K562 (cell line): ENCODE results near the gene DGCR2. TPM values are rescaled to one million over a fixed set of nuclear protein-coding genes. Genes with fewer than 3 reads are reported as not detected.

ENCODE experiments used
- ATAC-seq: fragments of 200-7000 bp; cut with Tn5 transposase; 3 replicates; pipeline ENCODE4 v1.9.1; 2020; ENCODE audit warnings: moderate library complexity
- BruUV-seq: library from RNA; stranded (reverse); fragments of 400-500 nt; replicated peaks from 2 replicates; lab custom pipeline; 2021; lab: Mats Ljungman, UMichigan
- CTCF ChIA-PET: fragments of 300-600 bp; formaldehyde crosslinking; extraction: SDS; loops from one replicate; lab custom pipeline; 2021; ENCODE audit warnings: low intra/inter-chr PET ratio; lab: Yijun Ruan, JAX
- POLR2A ChIA-PET: fragments of 300-600, 350-650 bp; sonication (Branson Sonifier 250); formaldehyde crosslinking; extraction: SDS; loops from one replicate; lab custom pipeline; 2021; ENCODE audit warnings: antibody characterized with exemption, inconsistent platforms; lab: Yijun Ruan, JAX
- DNase-seq, 4 experiments: peaks; one replicate each; pipeline versions ENCODE4 v3.0.0 to v3.0.0-alpha.2; 2011 to 2018; ENCODE audit warnings: low spot score in 3 of 4, mixed read lengths in 3 of 4; ENCODE audit errors: extremely low read depth in 1 of 4
- FAIRE-seq: peaks from 2 replicates; lab custom pipeline; 2011; peaks lifted over from hg19 to GRCh38; lab: Jason Lieb, UNC
- H2AFZ ChIP-seq: 2 replicates; pipeline ENCODE4 v1.6.0; 2011; ENCODE audit warnings: low read depth, low read length, control low read depth, inconsistent platforms
- H3K27ac ChIP-seq: fragments of 200-600 bp; 3 replicates; pipeline ENCODE4 v1.8.0; 2011; ENCODE audit warnings: low read depth, mild to moderate bottlenecking, control low read depth, inconsistent platforms, low read length, moderate library complexity, mixed read lengths; ENCODE audit errors: extremely low read depth
- H3K27me3 ChIP-seq, 2 experiments: fragments of 300-600 bp in 1 of 2; 2 replicates in 1 of 2; 3 replicates in 1 of 2; pipeline versions ENCODE4 v1.6.0 to v1.8.0; 2011; ENCODE audit warnings: inconsistent platforms in 2 of 2, low read length in 2 of 2, mild to moderate bottlenecking in 1 of 2, mixed read lengths in 1 of 2, moderate library complexity in 1 of 2; ENCODE audit not compliant: control insufficient read depth in 2 of 2, insufficient read depth in 2 of 2
- H3K36me3 ChIP-seq: fragments of 300-600 bp; 3 replicates; pipeline ENCODE4 v1.8.0; 2011; ENCODE audit warnings: mild to moderate bottlenecking, low read length, inconsistent platforms; ENCODE audit not compliant: control insufficient read depth, insufficient read depth
- H3K4me1 ChIP-seq, 2 experiments: fragments of 200-600 bp in 1 of 2; replicated peaks in 1 of 2; 2 replicates in 1 of 2; 3 replicates in 1 of 2; pipeline versions ENCODE4 v1.5.1 to v1.8.0; 2011; ENCODE audit warnings: inconsistent platforms in 2 of 2, low read length in 2 of 2, mild to moderate bottlenecking in 1 of 2, mixed read lengths in 1 of 2, moderate library complexity in 1 of 2; ENCODE audit not compliant: control insufficient read depth in 2 of 2, insufficient read depth in 2 of 2
- H3K4me2 ChIP-seq: 2 replicates; pipeline ENCODE4 v1.6.1; 2011; ENCODE audit warnings: low read length, control low read depth, inconsistent platforms, mixed read lengths; ENCODE audit not compliant: insufficient read depth
- H3K4me3 ChIP-seq: fragments of 200-600 bp; sonication (generic), shearing (Covaris generic); 2 replicates; pipeline ENCODE4 v1.5.1; 2016; ENCODE audit warnings: control low read depth, inconsistent platforms
- H3K79me2 ChIP-seq: fragments of 200-600 bp; 3 replicates; pipeline ENCODE4 v1.8.0; 2011; ENCODE audit warnings: low read length, inconsistent platforms; ENCODE audit not compliant: control insufficient read depth, insufficient read depth
- H3K9ac ChIP-seq, 2 experiments: 2 replicates each; pipeline versions ENCODE4 v1.6.0 to v1.6.1; 2011; ENCODE audit warnings: low read depth in 2 of 2, low read length in 2 of 2, control low read depth in 1 of 2, inconsistent platforms in 1 of 2, mild to moderate bottlenecking in 1 of 2, mixed read lengths in 1 of 2; ENCODE audit not compliant: insufficient read depth in 1 of 2
- H3K9me1 ChIP-seq: one replicate; pipeline ENCODE4 v1.6.0; 2011; ENCODE audit warnings: inconsistent platforms, mild to moderate bottlenecking, low read length, moderate library complexity; ENCODE audit not compliant: control insufficient read depth, insufficient read depth
- H3K9me3 ChIP-seq: replicated peaks from 2 replicates; pipeline ENCODE4 v1.5.1; 2011; ENCODE audit warnings: low read depth, low read length, inconsistent platforms; ENCODE audit not compliant: control insufficient read depth, insufficient read depth
- H4K20me1 ChIP-seq: replicated peaks from 2 replicates; pipeline ENCODE4 v1.6.1; 2011; ENCODE audit warnings: low read length, inconsistent platforms, mixed read lengths; ENCODE audit not compliant: control insufficient read depth, insufficient read depth
- ARHGAP35 ChIP-seq: fragments of 450-650 bp; IDR thresholded peaks from 2 replicates; pipeline ENCODE4 v1.6.1; 2018; ENCODE audit not compliant: partially characterized antibody
- ARID2 ChIP-seq: fragments of 450-650 bp; IDR thresholded peaks from 2 replicates; pipeline ENCODE4 v1.6.1; 2017; ENCODE audit warnings: antibody characterized with exemption, mild to moderate bottlenecking
- ARNT ChIP-seq, 2 experiments: fragments of 450-650 bp; IDR thresholded peaks; 2 replicates each; pipeline ENCODE4 v1.6.1; 2016; ENCODE audit warnings: mild to moderate bottlenecking in 1 of 2
- CSDE1 ChIP-seq, 2 experiments: fragments of 450-650 bp; IDR thresholded peaks; 2 replicates each; pipeline ENCODE4 v1.6.1; 2016; ENCODE audit warnings: mild to moderate bottlenecking in 1 of 2
- ETS2 ChIP-seq: IDR thresholded peaks from 2 replicates; pipeline ENCODE4 v1.6.1; 2016; ENCODE audit warnings: borderline replicate concordance, missing genetic modification characterization, mild to moderate bottlenecking, moderate library complexity, missing compliant biosample characterization; ENCODE audit not compliant: poor library complexity, severe bottlenecking
- IRF9 ChIP-seq: fragments of 450-650 bp; IDR thresholded peaks from 2 replicates; pipeline ENCODE4 v1.6.1; 2016; ENCODE audit warnings: missing biosample characterization, missing genetic modification characterization
- KHSRP ChIP-seq: fragments of 450-650 bp; IDR thresholded peaks from 2 replicates; pipeline ENCODE4 v1.6.1; 2017
- OTX1 ChIP-seq: fragments of 450-650 bp; formaldehyde crosslinking; IDR thresholded peaks from 2 replicates; pipeline ENCODE4 v1.4.0; 2022; ENCODE audit warnings: mild to moderate bottlenecking
- RNF219 ChIP-seq: fragments of 250-450 bp; sonication (Bioruptor Pico); IDR thresholded peaks from 2 replicates; pipeline ENCODE4 v1.5.0; 2022; ENCODE audit warnings: mild to moderate bottlenecking
- TBP ChIP-seq: optimal IDR thresholded peaks from 2 replicates; pipeline ENCODE3; 2011; ENCODE audit warnings: low read depth, low read length, improper control_type of control experiment
- TEAD2 ChIP-seq: fragments of 450-650 bp; IDR thresholded peaks from 2 replicates; pipeline ENCODE4 v1.6.1; 2016; ENCODE audit warnings: missing genetic modification characterization, control low read depth, missing compliant biosample characterization
- THAP7 ChIP-seq: fragments of 250-450 bp; sonication (Bioruptor Pico); IDR thresholded peaks from 2 replicates; pipeline ENCODE4 v1.5.0; 2021
- UBTF ChIP-seq, 2 experiments: IDR thresholded peaks; 2 replicates each; pipeline ENCODE4 v1.6.1; 2012; ENCODE audit warnings: improper control_type of control experiment in 2 of 2, low read depth in 2 of 2, low read length in 2 of 2, borderline replicate concordance in 1 of 2
- ZNF316 ChIP-seq: fragments of 450-650 bp; IDR thresholded peaks from 2 replicates; pipeline ENCODE4 v1.6.1; 2016
- WGBS: fragments of 100-300 bp; shearing (Covaris generic); methylation state at CpG from one replicate; pipeline ENCODE4 v1.1.6; 2016; ENCODE audit warnings: low coverage, mixed read lengths; ENCODE audit not compliant: insufficient coverage; ENCODE audit errors: missing lambda C conversion rate; 5-methylcytosine and 5-hydroxymethylcytosine counted together
- in situ Hi-C: fragments of 300-500 bp; cut with MboI; formaldehyde crosslinking; loops from 4 replicates; pipeline ENCODE4 v1.15.0; 2018; ENCODE audit warnings: inconsistent platforms, mixed read lengths
- intact Hi-C: fragments of 100-400 bp; cut with micrococcal nuclease; formaldehyde crosslinking; loops from 2 replicates; pipeline ENCODE4 v1.14.2; 2022
- polyA plus RNA-seq, 8 experiments: library from polyadenylated mRNA; depleted of rRNA in 4 of 8; stranded (reverse) in 5 of 8; unstranded in 3 of 8; fragments of >200 nt; fragmentation: Nextera tagmentation in 2 of 8; fragmentation: Illumina TruSeq in 1 of 8; extraction: Ambion mirVana in 2 of 8; extraction: Trizol in 1 of 8; gene quantifications; 2 replicates each; pipeline versions ENCODE4 v1.2.1 to v1.2.3, GENCODE V29; 2011 to 2014; ENCODE audit warnings: inconsistent platforms in 1 of 8, missing spikeins in 1 of 8
- total RNA-seq, 7 experiments: library from RNA; depleted of rRNA in 6 of 7; stranded (reverse); fragments of >200 nt in 6 of 7; fragmentation: Illumina TruSeq in 2 of 7; extraction: Trizol in 2 of 7; gene quantifications; 2 replicates each; pipeline versions ENCODE4 v1.2.1 to v1.2.3, GENCODE V29; 2011 to 2021; ENCODE audit warnings: low replicate concordance in 1 of 7

The DGCR2 gene
- total and polyA plus RNA-seq, 9 of the 15 experiments (the other 6 are each of a cell fraction or from before 2014, with no cell fraction given): 0.69 to 101 (median 56.4) TPM

- 0 out of 4 replicates have a peak, but pooled peaks of 1 of the 2 experiments have one; percentile 27 for TF ChIP-seq ARNT (IDR thresholded peaks at IDR 0.05)
- 0 out of 2 replicates have a peak, but pooled peaks have one; percentile 13 for TF ChIP-seq OTX1
- TF ChIP-seq ZNF316: peak; percentile 57
Observed at GRCh38 chr22:19090586-19091127, 31.6 kb downstream of the DGCR2 start (continued).

GRCh38 chr22:19090183-19090582, 32.0 kb downstream of the DGCR2 start:
- FAIRE-seq (no peak), DNase-seq (peak in 1 of 4 experiments; percentile 28), ATAC-seq (no peak)
- no peak overlapping the region for H2AFZ ChIP-seq
- CTCF ChIA-PET: no interaction called here
- no peaks in the 10 kb centered on the region for H3K9me3 ChIP-seq
- no peak overlapping the region for H3K27ac ChIP-seq
- in situ Hi-C loops: no loop called here
- peaks cover 7 to 17% of the 10 kb centered on the region in 2 experiments for H3K4me1 ChIP-seq
- H3K36me3 ChIP-seq: peaks cover 29% of the 10 kb centered on the region; the same call in 2 of the 3 replicates
- H3K4me3 ChIP-seq: no peak overlapping the region
- WGBS: 49% methylated on average over 2 of the region's 2 CpGs
- H3K9ac ChIP-seq: no peak overlapping the region
- peaks cover 12% of the 10 kb centered on the region for H4K20me1 ChIP-seq
- H3K9me1 ChIP-seq: peaks cover 7% of the 10 kb centered on the region
- no TSS peak for BruUV-seq
- POLR2A ChIA-PET: interaction anchor here (1.2 to 4.3 kb wide), 7 partner anchors 8 to 84 kb away, joined by 3 to 22 read pairs (median 10); partner anchors contain the start of gene ESS2
- H3K4me2 ChIP-seq: no peak overlapping the region
- intact Hi-C loops: no loop called here
- no peaks in the 10 kb centered on the region for H3K27me3 ChIP-seq
- H3K79me2 ChIP-seq: peaks cover 11% of the 10 kb centered on the region; the same call in 2 of the 3 replicates
- TF ChIP-seq TEAD2 (0 out of 2 replicates have a peak, but pooled peaks have one; percentile 19), CSDE1 (IDR thresholded peaks at IDR 0.05) (no peak), THAP7 (CRISPR knock-in tag) (0 out of 2 replicates have a peak, but pooled peaks have one; percentile 21), TBP (no peak), ZNF316 (peak; percentile 8; the same call in 1 of the 2 replicates), KHSRP (0 out of 2 replicates have a peak, but pooled peaks have one; percentile 26), IRF9 (tag) (no peak), RNF219 (CRISPR knock-in tag) (no peak), ETS2 (no peak), UBTF (IDR thresholded peaks at IDR 0.05; ENCODE audit: borderline replicate concordance in 1 of 2, low read depth in 2 of 2, low read length in 2 of 2) (0 out of 4 replicates have a peak, but pooled peaks of 1 of the 2 experiments have one; percentile 37), ARHGAP35 (peak; percentile 55), ARID2 (peak; percentile 39; the same call in 1 of the 2 replicates)
